ENCODE data around the gene CLCN7. TPM values are rescaled to one million over a fixed set of nuclear protein-coding genes. Genes with fewer than 3 reads are reported as not detected.
A peak's percentile ranks its signal among the peaks of the same experiment; 100 is the strongest.

CLCN7 gene
- total and polyA plus RNA-seq, 2 of the 13 experiments (the other 11 are each of a cell fraction or from before 2014, with no cell fraction given) = 24.6 to 25.1 TPM

DNA sequence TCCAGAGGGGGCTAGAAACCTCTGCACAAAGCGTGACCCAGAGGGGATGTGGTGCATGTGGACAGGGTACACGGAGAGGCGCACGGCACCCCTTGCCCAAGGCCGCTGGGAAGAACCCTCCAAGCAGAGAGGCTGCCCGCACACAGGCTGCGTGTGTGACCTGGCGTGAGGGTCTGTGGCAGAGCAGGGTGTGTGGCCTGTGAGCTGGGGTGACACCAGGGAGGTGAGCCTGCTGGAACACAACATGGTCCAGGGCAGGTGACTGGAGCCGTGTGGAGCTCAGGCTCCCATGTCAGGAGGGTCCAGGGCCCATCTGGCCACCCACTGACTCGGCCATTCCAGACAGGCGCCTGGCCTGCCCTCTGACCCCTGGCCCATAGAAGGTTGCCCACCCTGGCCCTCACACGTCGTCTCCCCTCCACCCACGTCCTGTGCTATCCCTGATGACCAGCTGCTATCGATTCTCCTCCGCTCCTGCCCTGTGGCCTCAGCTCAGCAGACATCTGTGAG lies 43.9 kb upstream of the CLCN7 start:
- FAIRE-seq = no peak
- Histone ChIP-seq H3K9ac (ENCODE audit: insufficient read depth, low read depth, low read length) (no peak overlapping the region), H3K4me1 (ENCODE audit: insufficient read depth, low read length) (no peaks in the 10 kb centered on the region), H3K79me2 (ENCODE audit: insufficient read depth, low read length) (no peaks in the 10 kb centered on the region), H3K27ac (ENCODE audit: extremely low read length, insufficient read depth, low read length) (no peak overlapping the region), H2AFZ (ENCODE audit: low read length) (no peak overlapping the region), H3K27me3 (ENCODE audit: control insufficient read depth in 1 of 2, insufficient read depth in 2 of 2, low read length in 2 of 2) (no peaks in the 10 kb centered on the region), H3K36me3 (replicated peaks in 1 of 2; ENCODE audit: control insufficient read depth in 1 of 2, insufficient read depth in 2 of 2, low read length in 2 of 2) (peaks cover 0 to 1% of the 10 kb centered on the region in 2 experiments; a peak in 1 of 5 replicates), H3K4me3 (replicated peaks in 1 of 3; ENCODE audit: insufficient read depth in 1 of 3, low read depth in 2 of 3, low read length in 3 of 3) (no peak overlapping the region), H3K4me2 (ENCODE audit: low read depth, low read length) (no peak overlapping the region), H4K20me1 (ENCODE audit: insufficient read depth, low read length) (no peaks in the 10 kb centered on the region), H3K9me3 (ENCODE audit: low read length) (no peaks in the 10 kb centered on the region)
- CTCF ChIA-PET (ENCODE audit: low intra/inter-chr PET ratio, low total read pairs) = no interaction called here
- intact Hi-C loops (cut with micrococcal nuclease; ENCODE audit: unreplicated experiment) = no loop called here
- WGBS (ENCODE audit: low lambda C conversion rate) = 95% methylated on average over 10 of the region's 16 CpGs
- POLR2A ChIA-PET = no interaction called here
- TF ChIP-seq RFXANK (CRISPR knock-in tag; IDR thresholded peaks at IDR 0.05) (no peak), RXRB (CRISPR knock-in tag; IDR thresholded peaks at IDR 0.05; ENCODE audit: borderline replicate concordance) (no peak), PHF20 (CRISPR knock-in tag; IDR thresholded peaks at IDR 0.05) (no peak), HOXA5 (CRISPR knock-in tag; IDR thresholded peaks at IDR 0.05) (no peak), TBP (CRISPR knock-in tag; IDR thresholded peaks at IDR 0.05) (no peak), ZMYM4 (CRISPR knock-in tag; IDR thresholded peaks at IDR 0.05) (no peak), ZNF207 (IDR thresholded peaks at IDR 0.05; ENCODE audit: borderline replicate concordance) (no peak), HOXA9 (CRISPR knock-in tag; IDR thresholded peaks at IDR 0.05; ENCODE audit: borderline replicate concordance) (no peak), POLR2G (IDR thresholded peaks at IDR 0.05; ENCODE audit: low read depth, low read length) (no peak)
- TF ChIP-seq, protein P1, sequence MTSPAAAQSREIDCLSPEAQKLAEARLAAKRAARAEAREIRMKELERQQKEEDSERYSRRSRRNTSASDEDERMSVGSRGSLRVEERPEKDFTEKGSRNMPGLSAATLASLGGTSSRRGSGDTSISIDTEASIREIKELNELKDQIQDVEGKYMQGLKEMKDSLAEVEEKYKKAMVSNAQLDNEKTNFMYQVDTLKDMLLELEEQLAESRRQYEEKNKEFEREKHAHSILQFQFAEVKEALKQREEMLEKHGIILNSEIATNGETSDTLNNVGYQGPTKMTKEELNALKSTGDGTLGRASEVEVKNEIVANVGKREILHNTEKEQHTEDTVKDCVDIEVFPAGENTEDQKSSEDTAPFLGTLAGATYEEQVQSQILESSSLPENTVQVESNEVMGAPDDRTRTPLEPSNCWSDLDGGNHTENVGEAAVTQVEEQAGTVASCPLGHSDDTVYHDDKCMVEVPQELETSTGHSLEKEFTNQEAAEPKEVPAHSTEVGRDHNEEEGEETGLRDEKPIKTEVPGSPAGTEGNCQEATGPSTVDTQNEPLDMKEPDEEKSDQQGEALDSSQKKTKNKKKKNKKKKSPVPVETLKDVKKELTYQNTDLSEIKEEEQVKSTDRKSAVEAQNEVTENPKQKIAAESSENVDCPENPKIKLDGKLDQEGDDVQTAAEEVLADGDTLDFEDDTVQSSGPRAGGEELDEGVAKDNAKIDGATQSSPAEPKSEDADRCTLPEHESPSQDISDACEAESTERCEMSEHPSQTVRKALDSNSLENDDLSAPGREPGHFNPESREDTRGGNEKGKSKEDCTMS (CRISPR knock-in tag; conservative IDR thresholded peaks at IDR 0.05) = no peak
- TF ChIP-seq, protein P2, sequence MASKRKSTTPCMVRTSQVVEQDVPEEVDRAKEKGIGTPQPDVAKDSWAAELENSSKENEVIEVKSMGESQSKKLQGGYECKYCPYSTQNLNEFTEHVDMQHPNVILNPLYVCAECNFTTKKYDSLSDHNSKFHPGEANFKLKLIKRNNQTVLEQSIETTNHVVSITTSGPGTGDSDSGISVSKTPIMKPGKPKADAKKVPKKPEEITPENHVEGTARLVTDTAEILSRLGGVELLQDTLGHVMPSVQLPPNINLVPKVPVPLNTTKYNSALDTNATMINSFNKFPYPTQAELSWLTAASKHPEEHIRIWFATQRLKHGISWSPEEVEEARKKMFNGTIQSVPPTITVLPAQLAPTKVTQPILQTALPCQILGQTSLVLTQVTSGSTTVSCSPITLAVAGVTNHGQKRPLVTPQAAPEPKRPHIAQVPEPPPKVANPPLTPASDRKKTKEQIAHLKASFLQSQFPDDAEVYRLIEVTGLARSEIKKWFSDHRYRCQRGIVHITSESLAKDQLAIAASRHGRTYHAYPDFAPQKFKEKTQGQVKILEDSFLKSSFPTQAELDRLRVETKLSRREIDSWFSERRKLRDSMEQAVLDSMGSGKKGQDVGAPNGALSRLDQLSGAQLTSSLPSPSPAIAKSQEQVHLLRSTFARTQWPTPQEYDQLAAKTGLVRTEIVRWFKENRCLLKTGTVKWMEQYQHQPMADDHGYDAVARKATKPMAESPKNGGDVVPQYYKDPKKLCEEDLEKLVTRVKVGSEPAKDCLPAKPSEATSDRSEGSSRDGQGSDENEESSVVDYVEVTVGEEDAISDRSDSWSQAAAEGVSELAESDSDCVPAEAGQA (IDR thresholded peaks at IDR 0.05; ENCODE audit: low read depth) = no peak
- TF ChIP-seq, protein P2 (CRISPR knock-in tag; IDR thresholded peaks at IDR 0.05; ENCODE audit: borderline replicate concordance) = no peak
- no peak for DNase-seq (ENCODE audit: low spot score)
- ATAC-seq = peak; percentile 30
- no TSS peak for BruUV-seq (replicated peaks)
- in situ Hi-C loops (cut with HindIII; ENCODE audit: extremely low pct_ligation_motif_present, low pct_unique_long_range_greater_than_20kb) = no loop called here
